GM21786 (cell line): ENCODE results near the gene SELENOM.
"Not testable (repeated sequence)": the region's sequence is repeated elsewhere in the genome, so short reads cannot be mapped to it uniquely, and the experiment has no call there.

ENCODE experiments used
- ATAC-seq: cut with Tn5 transposase; IDR thresholded peaks from one replicate; pipeline ENCODE4 v1.9.1; 2021; ENCODE audit not compliant: unreplicated experiment

SELENOM gene

GRCh38 chr22:31106001-31106571 is 1.3 kb downstream of the SELENOM start:
- no peak for ATAC-seq

DNA sequence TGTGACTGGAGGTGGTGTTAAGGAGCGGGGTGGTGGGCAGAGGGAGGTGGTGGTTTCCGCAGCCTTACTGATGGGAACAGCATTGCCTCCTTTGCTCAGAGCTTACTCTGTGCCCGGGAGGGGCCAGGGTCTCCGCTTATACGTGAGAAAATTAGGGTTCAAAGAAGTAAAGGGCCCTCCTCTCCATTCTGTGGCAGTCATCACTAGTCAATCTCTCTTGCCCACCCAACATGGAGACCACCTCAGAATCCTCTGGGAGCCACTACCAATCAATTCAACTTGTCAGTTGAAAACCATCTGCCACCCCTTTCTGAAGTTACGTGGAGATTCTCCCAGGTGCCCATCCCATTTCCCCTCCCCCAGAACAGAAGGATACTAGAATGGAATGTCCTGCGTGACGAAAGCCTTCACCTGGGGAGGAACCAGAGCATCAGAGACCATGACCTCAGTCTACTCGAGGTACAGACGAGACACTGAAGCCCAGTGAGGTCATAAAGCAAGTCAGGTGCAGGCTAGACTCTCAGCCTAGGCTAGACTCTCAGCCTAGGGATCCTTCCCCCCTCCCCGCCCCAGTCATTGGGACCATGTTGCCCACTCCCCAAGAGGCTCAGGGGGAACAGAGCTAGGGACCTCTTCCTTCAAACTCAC is 2.0 kb downstream of the SELENOM start:
- ATAC-seq, result no peak

- ATAC-seq, result no peak
These were observed 2.5 kb downstream of the SELENOM start for GRCh38 chr22:31104869-31105268.

DNA sequence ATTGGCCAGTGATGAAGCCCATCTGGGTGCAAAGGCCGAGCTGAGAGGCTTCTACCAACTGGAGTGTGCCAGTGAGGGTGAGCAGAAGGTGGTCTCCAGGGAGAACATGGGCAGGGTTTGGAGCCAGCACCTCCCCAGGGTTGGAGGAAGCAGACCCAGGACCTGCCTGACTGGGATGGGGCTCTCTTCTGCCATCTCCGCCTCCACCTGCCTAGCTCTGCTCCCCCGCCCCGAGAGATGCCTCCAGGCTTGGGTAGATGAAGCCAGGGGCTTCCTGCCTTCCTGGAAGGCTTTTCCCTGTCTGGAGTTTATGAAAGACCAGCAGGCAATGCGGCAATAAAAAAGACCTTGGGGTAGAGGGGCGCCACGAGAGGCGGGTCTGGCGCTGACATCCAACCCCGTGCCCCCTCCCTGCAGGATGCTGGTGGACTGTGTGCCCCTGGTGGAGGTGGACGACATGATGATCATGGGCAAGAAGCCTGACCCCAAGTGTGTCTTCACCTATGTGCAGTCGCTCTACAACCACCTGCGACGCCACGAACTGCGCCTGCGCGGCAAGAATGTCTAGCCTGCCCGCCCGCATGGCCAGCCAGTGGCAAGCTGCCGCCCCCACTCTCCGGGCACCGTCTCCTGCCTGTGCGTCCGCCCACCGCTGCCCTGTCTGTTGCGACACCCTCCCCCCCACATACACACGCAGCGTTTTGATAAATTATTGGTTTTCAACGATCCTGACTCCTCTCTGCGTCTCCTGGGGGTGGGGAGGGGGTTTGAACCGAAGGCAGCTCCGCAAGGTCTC is 3.3 kb downstream of the SELENOM start:
- ATAC-seq, result no peak

- ATAC-seq, result no peak
These were observed 4.3 kb downstream of the SELENOM start for GRCh38 chr22:31103111-31103510.

DNA sequence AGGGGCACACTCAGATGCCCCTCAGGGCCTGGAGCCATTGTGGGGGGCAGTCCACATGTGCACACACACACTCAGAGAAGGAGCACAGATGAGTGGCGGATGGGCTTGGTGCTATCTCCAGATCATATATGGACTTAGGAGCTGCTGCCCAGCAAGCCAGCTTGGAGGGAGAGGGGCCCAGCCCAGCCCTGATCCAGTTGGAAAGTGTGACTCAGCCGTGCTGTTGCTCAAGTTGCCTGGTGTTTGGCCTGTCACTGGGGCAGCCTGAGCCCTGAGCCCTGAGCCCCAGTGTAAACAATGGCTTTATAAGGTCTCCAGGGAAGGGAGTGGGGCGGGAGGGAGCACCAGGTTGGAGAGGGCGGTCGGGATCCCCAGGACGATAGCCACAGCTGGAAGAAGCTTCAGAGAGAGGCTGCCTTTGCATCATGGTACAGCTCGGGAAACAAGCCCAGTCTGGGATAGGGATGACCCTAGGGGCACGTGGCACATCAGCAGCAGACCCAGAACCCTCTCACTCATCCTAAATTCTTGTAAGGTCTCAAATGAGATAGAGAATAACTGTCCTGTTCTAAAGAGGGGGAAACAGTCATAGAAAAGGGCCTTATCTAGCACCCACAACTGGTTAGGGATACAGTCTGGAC is 4.8 kb downstream of the SELENOM start:
- no peak for ATAC-seq

- ATAC-seq, result no peak
These were observed 6.4 kb downstream of the SELENOM start for GRCh38 chr22:31100762-31101525.

- ATAC-seq, result no peak
These were observed 7.3 kb downstream of the SELENOM start for GRCh38 chr22:31099841-31100761.

- no peak for ATAC-seq
These were observed 8.0 kb downstream of the SELENOM start for GRCh38 chr22:31099386-31099785.

GRCh38 chr22:31098632-31099110 is 8.7 kb downstream of the SELENOM start:
- ATAC-seq, result no peak

GRCh38 chr22:31097941-31098631 is 9.3 kb downstream of the SELENOM start:
- ATAC-seq, result no peak

DNA sequence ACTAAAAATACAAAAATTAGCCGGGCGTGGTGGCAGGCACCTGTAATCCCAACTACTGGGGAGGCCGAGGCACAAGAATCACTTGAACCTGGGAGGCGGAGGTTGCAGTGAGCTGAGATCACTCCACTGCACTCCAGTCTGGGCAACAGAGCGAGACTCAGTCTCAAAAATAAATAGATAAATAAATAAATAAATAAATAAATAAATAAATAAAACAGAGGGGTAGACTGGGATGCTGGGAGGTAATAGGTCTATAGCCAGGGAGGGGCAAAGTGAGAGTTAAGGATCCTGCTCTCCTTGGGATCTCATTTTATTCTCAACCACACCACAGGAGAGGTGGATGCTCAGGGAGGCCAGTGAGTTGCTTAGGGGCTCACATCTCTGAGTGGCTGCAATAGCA is 9.8 kb downstream of the SELENOM start:
- not testable (repeated sequence) for ATAC-seq

DNA sequence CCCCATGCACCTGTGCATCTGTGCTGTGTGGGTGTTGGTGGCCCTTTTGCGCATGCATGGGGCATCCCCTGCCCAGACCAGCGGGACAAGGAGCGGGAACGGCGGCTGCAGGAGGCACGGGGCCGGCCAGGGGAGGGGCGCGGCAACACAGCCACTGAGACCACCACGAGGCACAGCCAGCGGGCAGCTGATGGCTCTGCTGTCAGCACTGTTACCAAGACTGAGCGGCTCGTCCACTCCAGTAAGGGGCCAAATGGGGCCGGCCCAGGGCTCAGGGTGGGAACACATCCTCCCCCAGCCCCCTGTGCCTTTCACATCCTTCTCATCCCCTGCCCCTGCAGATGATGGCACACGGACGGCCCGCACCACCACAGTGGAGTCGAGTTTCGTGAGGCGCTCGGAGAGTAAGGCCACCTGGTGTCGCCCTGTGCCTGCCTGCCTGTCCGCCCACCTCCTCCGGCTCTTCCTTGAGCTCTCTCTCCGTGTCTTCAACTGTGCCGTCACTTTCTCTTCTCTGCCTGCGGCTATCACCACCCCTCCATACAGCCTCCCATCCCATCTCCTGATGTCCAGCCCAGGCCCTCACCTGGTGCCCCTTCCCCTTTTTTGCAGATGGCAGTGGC is 10.6 kb downstream of the SELENOM start:
- no peak for ATAC-seq

GRCh38 chr22:31095637-31096249 is 11.6 kb downstream of the SELENOM start:
- ATAC-seq, result no peak

DNA sequence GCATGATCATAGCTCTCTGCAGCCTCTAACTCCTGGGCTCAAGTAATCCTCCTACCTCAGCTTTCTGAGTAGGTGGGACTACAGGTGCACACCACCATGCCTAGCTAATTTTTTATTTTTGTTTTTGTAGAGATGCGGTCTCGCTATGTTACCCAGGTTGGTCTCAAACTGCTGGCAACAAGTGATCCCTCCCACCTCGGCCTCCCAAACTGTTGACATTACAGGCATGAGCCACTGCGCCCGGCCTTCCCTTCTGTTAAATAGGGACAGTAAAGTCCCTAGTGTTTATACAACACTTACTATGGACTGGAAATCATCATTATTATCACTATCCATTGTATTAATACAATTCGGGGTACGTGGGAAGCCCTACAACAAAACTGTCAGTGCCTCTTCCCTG is 12.6 kb downstream of the SELENOM start:
- no peak for ATAC-seq

- ATAC-seq, result no peak
These were observed 13.3 kb downstream of the SELENOM start for GRCh38 chr22:31094021-31094551.

DNA sequence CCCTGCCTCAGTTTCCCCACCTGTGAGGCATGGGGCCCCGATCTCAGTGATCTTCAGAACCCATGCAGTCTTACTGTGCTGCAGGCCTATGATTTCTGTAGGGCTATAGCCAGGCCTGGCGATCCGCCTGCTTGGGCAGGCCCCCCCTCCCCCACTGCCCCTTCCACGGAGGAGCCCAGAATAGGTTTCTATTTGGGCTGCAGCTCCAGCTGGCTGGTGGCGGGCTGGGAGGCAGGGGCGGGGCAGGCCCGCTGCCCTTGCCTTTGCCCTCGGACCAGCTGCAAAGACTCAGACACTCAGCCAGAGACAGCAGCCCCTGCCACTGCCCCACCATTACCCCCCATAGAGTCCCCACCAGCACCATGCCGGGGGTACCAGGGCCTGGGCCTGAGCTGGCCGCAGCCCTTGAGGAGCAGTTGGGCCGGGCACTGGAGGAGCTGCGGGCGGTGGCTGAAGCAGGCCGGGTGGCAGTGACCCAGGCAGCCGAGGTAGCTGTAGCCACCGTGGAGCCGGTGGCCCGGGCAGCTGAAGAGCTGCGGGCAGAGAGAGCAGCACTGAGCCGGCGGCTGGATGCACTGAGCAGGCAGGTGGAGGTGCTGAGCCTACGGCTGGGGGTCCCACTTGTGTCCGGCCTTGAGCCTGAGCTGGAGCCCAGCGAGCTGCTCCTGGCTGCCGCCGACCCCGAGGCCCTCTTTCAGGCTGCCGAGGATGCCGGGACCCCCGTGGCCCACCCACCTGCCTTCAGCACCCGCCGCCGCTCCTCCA is 14.1 kb downstream of the SELENOM start:
- ATAC-seq, result no peak
